ENCODE results near the gene SAMD11.

DNA sequence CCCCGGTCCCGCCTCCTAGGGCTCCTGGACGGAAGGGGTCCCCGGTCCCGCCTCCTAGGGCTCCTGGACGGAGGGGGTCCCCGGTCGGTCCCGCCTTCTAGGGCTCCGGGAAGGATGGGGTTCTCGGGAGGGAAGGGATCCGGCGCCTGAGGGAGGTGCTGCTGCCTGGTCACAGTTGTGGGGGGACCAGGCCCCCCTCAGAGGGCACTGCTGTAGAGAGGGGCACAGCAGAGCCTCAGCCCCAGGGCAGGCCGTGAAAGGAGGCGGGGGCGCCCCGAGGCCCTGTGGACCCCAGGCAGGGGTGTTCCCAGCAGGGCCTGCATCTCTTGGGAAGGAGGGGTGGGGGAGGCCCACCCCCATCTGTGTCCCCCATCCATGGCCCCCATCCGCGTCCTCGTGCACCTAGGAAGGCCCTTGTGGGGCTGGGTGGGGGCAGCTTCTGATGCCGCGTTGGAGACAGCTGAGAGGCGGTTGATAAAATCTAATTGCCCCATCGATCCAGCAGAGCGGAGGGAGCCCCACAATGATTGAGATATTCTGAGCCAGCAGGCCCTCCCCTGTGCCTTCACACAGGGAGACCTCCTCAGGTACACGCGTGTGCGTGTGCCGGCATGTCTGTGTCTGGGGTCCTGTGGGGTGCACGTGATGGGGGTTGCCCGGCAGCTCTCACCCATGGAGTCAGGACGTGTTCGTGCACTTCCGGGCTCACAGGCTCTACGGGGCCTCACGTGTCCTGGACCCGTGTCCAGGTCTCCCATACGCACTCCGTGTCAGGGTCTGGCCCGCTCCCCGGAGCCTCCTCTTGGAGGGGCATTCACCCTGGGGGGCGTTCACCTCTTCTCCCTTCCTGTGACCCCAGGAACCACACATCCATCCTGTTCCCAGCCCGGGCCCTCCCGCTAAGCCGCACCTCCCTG lies 12.9 kb downstream of the SAMD11 start:
- no peak for TF ChIP-seq EZH2 (IDR thresholded peaks at IDR 0.05; ENCODE audit: insufficient read depth, poor library complexity, severe bottlenecking)
- TF ChIP-seq EZH2phosphoT487 (IDR thresholded peaks at IDR 0.05; ENCODE audit: insufficient read depth, low read depth) = no peak

Measured in GM23248 (cell line).